ENCODE results near the gene PPP2R5C.

PPP2R5C gene

DNA sequence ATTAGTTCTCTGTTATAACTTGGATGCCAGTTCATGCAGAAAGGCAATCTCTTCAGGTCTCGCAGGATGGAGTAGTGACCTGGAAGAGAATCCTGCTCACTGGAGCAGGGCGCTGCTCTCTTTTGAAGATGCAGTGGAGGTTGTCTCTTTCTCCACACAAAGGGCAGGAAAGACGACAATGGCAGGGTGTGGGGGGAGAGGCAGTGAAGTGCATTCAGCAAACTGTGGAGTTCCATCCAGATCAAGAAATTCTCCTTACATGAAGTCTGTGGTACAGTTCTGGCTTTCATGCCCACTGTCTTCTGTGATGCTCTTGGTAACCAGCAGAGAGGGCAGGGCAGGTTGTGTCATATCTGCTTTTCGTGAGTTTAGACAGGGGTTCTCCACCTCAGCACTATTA is 6.6 kb upstream of the PPP2R5C start:
- H3K36me3 ChIP-seq (ENCODE audit: control insufficient read depth in 1 of 2, insufficient read depth in 2 of 2, low read length in 2 of 2): no peaks in the 10 kb centered on the region
- no peak overlapping the region for H3K27ac ChIP-seq (ENCODE audit: low read depth, low read length)
- H3K4me1 ChIP-seq (ENCODE audit: control insufficient read depth in 1 of 2, insufficient read depth in 2 of 2, low read length in 2 of 2): peaks cover 1 to 2% of the 10 kb centered on the region in 2 donors
- no peak overlapping the region for H3K4me3 ChIP-seq (ENCODE audit: low read depth in 1 of 2, low read length in 2 of 2)
- peaks cover 3 to 5% of the 10 kb centered on the region in 2 donors for H3K27me3 ChIP-seq (ENCODE audit: control insufficient read depth in 1 of 2, insufficient read depth in 2 of 2, low read length in 2 of 2)
- no peaks in the 10 kb centered on the region for H3K9me3 ChIP-seq (ENCODE audit: control insufficient read depth in 1 of 2, low read length in 2 of 2)
- no peak overlapping the region for H3K9ac ChIP-seq (ENCODE audit: low read depth in 1 of 2, low read length in 2 of 2)

DNA sequence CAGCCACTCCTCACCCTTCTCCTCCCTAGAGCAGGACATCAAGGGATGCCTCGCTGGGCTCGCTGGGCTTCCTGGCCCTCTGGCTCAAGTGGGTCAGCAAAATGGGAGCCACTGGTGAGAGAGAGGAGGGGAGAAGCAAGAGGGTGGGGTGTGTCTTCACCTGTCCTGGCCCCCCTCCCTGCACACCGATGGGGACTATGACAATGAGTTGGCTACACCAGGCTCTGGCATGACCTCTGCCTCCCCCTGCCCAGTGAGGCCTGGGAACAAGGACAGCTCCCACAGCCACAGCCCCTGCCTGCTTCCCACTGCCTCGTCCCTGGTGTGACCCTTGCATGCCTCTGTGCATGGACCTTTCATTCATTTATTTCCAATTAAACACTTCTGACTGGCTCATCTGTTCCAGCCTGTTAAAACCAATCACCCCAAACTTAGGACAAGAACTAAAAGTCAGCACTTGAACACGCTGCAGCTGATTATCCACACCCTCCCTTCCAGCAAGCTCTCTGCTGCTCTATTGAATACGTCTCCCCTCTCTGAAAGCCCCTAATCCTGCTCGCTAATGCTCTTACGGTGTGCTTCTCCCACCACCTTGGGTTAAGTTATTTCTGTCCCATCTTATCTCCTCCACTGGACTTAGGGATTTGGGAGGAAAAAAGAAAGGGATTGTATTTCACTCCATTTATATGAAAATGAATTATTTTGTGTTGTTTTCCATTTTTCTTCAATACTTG is 5.8 kb upstream of the PPP2R5C start:
- H3K9me3 ChIP-seq (ENCODE audit: control insufficient read depth in 1 of 2, low read length in 2 of 2): no peaks in the 10 kb centered on the region
- no peak overlapping the region for H3K4me3 ChIP-seq (ENCODE audit: low read depth in 1 of 2, low read length in 2 of 2)
- peaks cover 3 to 5% of the 10 kb centered on the region in 2 donors for H3K27me3 ChIP-seq (ENCODE audit: control insufficient read depth in 1 of 2, insufficient read depth in 2 of 2, low read length in 2 of 2)
- H3K36me3 ChIP-seq (ENCODE audit: control insufficient read depth in 1 of 2, insufficient read depth in 2 of 2, low read length in 2 of 2): no peaks in the 10 kb centered on the region
- H3K4me1 ChIP-seq (ENCODE audit: control insufficient read depth in 1 of 2, insufficient read depth in 2 of 2, low read length in 2 of 2): peaks cover 5% of the 10 kb centered on the region in 2 donors
- no peak overlapping the region for H3K27ac ChIP-seq (ENCODE audit: low read depth, low read length)
- H3K9ac ChIP-seq (ENCODE audit: low read depth in 1 of 2, low read length in 2 of 2): no peak overlapping the region

DNA sequence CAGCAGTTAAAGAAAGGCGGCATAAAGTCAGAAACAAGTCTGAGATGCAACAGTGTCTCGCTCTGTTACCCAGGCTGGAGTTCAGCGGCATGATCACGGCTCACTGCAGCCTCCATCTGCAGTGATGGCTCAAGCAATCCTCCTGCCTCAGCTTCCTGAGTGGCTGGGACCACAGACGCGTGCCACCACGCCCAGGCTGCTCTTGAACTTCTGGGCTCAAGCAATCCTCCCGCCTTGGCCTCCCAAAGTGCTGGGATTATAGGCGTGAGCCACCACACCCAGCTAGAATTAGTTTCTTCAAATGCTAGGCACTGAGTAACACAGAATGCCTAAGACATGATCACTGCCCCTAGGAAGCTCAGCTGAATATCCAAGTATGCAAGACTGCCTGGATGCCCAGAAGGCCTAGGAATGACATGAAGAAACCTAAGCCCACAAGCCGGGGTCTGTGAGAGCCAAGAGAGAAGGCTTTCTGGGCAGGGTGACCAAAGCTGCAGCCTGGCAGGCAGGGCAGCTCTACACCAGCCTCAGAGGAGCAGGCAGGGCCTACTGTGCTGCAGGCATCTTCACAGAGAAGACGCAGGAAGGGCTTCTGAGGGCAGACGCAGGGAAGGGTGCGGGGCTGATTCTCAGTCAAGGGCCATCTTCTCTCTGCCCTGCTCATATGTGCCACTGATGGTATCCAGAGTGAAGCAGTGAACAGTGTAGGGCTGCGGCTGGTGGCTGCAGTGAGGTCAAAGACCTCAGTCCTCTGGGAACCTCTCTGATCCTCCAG is 4.3 kb upstream of the PPP2R5C start:
- Histone ChIP-seq H3K4me3 (ENCODE audit: low read depth in 1 of 2, low read length in 2 of 2) (no peak overlapping the region), H3K4me1 (ENCODE audit: control insufficient read depth in 1 of 2, insufficient read depth in 2 of 2, low read length in 2 of 2) (peaks cover 5% of the 10 kb centered on the region in 2 donors)

DNA sequence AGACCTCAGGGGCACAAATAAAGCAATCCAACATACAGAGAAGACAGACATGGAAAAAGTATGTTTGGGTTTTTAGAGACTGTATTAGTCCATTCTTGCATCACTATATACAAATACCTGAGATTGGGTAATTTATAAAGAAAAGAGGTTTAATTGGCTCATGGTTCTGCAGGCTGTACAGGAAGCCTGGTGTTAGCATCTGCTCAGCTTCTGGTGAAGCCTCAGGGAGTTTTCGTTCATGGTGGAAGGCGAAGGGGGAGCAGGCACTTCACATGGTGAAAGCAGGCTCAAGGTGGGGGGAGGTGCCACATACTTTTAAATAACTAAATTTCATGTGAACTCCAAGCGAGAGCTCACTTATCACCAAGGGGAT is 3.7 kb upstream of the PPP2R5C start:
- no peak overlapping the region for H3K4me3 ChIP-seq (ENCODE audit: low read depth in 1 of 2, low read length in 2 of 2)

More for the DNA sequence above, 4.3 kb upstream of the PPP2R5C start:
- Histone ChIP-seq H3K9me3 (ENCODE audit: control insufficient read depth in 1 of 2, low read length in 2 of 2) (no peaks in the 10 kb centered on the region), H3K27ac (ENCODE audit: low read depth, low read length) (no peak overlapping the region), H3K27me3 (ENCODE audit: control insufficient read depth in 1 of 2, insufficient read depth in 2 of 2, low read length in 2 of 2) (peaks cover 0 to 3% of the 10 kb centered on the region in 2 donors), H3K9ac (ENCODE audit: low read depth in 1 of 2, low read length in 2 of 2) (no peak overlapping the region), H3K36me3 (ENCODE audit: control insufficient read depth in 1 of 2, insufficient read depth in 2 of 2, low read length in 2 of 2) (no peaks in the 10 kb centered on the region)

DNA sequence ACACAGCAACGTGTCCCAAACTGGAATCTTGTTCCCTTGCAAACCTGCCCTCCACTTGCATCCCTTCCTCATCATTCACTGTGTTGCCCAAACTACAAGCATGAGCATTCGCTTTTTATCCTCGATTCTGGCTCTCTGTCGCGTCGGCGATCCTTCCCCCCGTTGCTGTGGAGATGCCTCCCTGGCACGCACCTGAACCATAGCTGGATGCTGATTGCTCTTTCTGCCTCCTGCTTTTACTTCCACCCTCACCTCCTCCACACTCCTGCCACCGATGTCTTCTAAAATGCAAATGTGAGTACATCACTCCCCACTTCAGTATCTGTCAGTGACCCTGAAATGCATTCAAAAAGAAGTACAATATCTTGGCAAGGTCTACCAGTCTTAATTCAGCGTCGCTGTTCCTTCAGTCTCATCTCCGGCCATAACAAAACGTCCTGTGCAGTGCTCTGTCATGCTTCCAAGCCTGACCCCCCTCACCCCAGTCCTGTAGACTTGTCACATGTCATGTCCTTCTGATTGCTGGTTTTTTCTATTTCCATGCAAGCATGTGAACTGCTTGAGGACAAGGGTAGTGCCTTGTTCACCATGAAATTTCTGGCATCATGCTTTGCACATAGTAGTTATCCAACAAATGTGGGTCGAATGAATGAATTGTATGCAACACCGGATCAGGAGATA is 2.5 kb upstream of the PPP2R5C start:
- Histone ChIP-seq H3K9ac (ENCODE audit: low read depth in 1 of 2, low read length in 2 of 2) (no peak overlapping the region), H3K27me3 (ENCODE audit: control insufficient read depth in 1 of 2, insufficient read depth in 2 of 2, low read length in 2 of 2) (peaks cover 0 to 3% of the 10 kb centered on the region in 2 donors), H3K27ac (ENCODE audit: low read depth, low read length) (no peak overlapping the region), H3K4me1 (ENCODE audit: control insufficient read depth in 1 of 2, insufficient read depth in 2 of 2, low read length in 2 of 2) (peaks cover 10 to 11% of the 10 kb centered on the region in 2 donors), H3K9me3 (ENCODE audit: control insufficient read depth in 1 of 2, low read length in 2 of 2) (no peaks in the 10 kb centered on the region), H3K36me3 (ENCODE audit: control insufficient read depth in 1 of 2, insufficient read depth in 2 of 2, low read length in 2 of 2) (no peaks in the 10 kb centered on the region), H3K4me3 (ENCODE audit: low read depth in 1 of 2, low read length in 2 of 2) (no peak overlapping the region)

More for the DNA sequence above, 3.7 kb upstream of the PPP2R5C start:
- Histone ChIP-seq H3K27ac (ENCODE audit: low read depth, low read length) (no peak overlapping the region), H3K9me3 (ENCODE audit: control insufficient read depth in 1 of 2, low read length in 2 of 2) (no peaks in the 10 kb centered on the region), H3K36me3 (ENCODE audit: control insufficient read depth in 1 of 2, insufficient read depth in 2 of 2, low read length in 2 of 2) (no peaks in the 10 kb centered on the region), H3K4me1 (ENCODE audit: control insufficient read depth in 1 of 2, insufficient read depth in 2 of 2, low read length in 2 of 2) (peaks cover 5% of the 10 kb centered on the region in 2 donors), H3K9ac (ENCODE audit: low read depth in 1 of 2, low read length in 2 of 2) (no peak overlapping the region), H3K27me3 (ENCODE audit: control insufficient read depth in 1 of 2, insufficient read depth in 2 of 2, low read length in 2 of 2) (peaks cover 0 to 3% of the 10 kb centered on the region in 2 donors)

DNA sequence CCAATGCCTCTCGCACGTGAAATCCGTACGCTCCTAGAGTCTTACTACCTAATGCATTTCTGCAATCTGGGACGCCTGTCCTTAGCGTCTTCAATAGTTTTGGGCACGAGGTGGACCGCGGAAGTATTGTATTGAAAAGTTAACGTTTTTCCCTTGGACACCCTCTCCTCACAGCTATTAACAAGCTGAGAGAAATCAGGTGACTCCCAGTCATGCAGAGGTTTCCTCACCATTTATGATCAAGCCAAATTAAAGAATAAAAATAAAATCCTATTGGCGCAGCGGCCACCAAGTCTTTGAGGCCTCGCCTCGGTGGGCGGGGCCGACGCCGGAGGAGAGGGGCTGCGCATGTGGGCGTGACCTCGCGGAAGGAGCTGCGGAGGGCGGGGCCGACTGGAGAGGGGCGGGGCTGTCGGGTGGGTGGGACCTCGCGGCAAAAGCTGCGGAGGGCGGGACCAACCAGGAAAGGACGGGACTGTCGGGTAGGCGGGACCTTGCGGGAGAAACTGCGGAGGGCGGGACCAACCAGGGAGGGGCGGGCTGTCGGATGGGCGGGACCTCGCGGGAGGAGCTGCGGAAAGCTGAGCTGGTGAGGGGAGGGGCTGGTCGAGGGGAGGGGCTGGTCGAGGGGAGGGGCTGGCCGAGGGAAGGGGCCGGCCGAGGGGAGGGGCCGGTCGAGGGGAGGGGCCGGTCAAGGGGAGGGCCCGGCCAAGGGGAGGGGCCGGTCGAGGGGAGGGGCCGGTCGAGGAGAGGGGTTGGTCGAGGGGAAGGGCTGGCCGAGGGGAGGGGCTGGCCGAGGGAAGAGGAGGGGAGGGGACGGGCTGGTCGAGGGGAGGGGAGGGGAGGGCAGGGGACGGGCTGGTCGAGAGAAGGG is 1.1 kb upstream of the PPP2R5C start:
- no peaks in the 10 kb centered on the region for H3K9me3 ChIP-seq (ENCODE audit: control insufficient read depth in 1 of 2, low read length in 2 of 2)
- H3K4me3 ChIP-seq (ENCODE audit: low read depth in 1 of 2, low read length in 2 of 2): peak overlapping the region; percentile 64 to 65
- H3K36me3 ChIP-seq (ENCODE audit: control insufficient read depth in 1 of 2, insufficient read depth in 2 of 2, low read length in 2 of 2): peaks cover 0 to 3% of the 10 kb centered on the region in 2 donors
- peaks cover 0 to 3% of the 10 kb centered on the region in 2 donors for H3K27me3 ChIP-seq (ENCODE audit: control insufficient read depth in 1 of 2, insufficient read depth in 2 of 2, low read length in 2 of 2)
- H3K27ac ChIP-seq (ENCODE audit: low read depth, low read length): no peak overlapping the region
- H3K9ac ChIP-seq (ENCODE audit: low read depth in 1 of 2, low read length in 2 of 2): peak overlapping the region; percentile 29 to 32
- peaks cover 15 to 16% of the 10 kb centered on the region in 2 donors for H3K4me1 ChIP-seq (ENCODE audit: control insufficient read depth in 1 of 2, insufficient read depth in 2 of 2, low read length in 2 of 2)

DNA sequence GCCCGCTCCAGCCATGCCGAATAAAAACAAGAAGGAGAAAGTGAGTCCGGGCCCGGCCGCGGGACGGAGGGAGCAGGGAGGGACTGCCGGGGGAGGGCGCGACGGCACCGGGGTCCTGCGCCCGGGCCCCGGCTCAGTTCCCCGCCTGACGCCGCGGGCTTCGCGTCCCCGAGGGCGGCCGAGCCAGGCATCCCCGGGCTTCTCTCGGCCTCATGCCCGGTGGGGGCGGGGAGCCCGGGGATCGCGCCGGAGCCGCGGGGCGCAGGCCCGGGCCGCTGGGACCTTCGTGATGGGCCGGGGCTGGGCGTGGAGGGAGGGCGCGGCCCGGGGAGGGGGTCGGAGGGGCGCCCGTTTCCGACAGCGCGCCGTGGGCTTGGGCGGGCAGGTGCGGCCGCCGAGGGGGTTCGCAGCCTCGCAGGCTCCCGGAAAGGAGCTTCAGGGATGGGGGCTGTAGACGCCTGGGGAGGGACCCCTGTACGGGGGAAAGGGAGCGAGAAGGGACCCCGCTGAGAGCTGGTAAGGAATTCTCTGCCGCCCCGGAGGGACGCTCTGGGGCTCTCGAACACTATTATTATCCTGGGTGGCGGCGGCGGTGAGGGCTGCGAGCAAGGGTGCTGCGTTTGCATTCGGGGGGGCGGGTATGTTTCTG is 496 bp downstream of the PPP2R5C start:
- peaks cover 15 to 16% of the 10 kb centered on the region in 2 donors for H3K4me1 ChIP-seq (ENCODE audit: control insufficient read depth in 1 of 2, insufficient read depth in 2 of 2, low read length in 2 of 2)
- no peaks in the 10 kb centered on the region for H3K9me3 ChIP-seq (ENCODE audit: control insufficient read depth in 1 of 2, low read length in 2 of 2)
- peak overlapping the region; percentile 63 to 68 for H3K9ac ChIP-seq (ENCODE audit: low read depth in 1 of 2, low read length in 2 of 2)
- no peaks in the 10 kb centered on the region for H3K27me3 ChIP-seq (ENCODE audit: control insufficient read depth in 1 of 2, insufficient read depth in 2 of 2, low read length in 2 of 2)
- H3K36me3 ChIP-seq (ENCODE audit: control insufficient read depth in 1 of 2, insufficient read depth in 2 of 2, low read length in 2 of 2): peaks cover 0 to 6% of the 10 kb centered on the region in 2 donors
- H3K4me3 ChIP-seq (ENCODE audit: low read depth in 1 of 2, low read length in 2 of 2): peak overlapping the region; percentile 68 to 69
- H3K27ac ChIP-seq (ENCODE audit: low read depth, low read length): no peak overlapping the region

DNA sequence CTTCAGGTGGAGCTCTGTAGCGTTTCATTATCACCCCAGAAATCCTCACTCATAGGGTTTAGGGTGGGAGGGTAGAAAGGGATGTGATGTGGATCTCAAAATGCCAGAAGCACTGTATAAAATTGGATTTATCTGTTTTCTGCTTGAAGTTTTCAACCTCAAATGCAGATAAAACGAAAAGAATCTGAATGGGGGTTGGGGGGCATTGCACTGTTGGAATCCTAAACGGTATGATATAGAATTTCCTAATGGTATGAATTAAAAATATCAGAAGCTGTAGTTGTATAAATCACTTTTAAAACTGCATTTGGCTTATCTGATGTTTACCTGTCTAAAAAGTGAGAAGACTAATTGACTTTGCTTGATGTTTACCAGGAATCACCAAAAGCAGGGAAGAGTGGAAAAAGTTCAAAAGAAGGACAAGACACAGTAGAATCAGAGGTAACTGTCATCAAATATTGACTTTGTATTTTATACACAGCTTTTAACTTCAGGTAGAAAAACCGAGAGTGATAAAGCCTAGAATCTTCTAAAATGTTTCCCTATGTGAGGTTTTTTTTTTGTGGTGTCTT is 1.1 kb downstream of the PPP2R5C start:
- Histone ChIP-seq H3K27ac (ENCODE audit: low read depth, low read length) (no peak overlapping the region), H3K9me3 (ENCODE audit: control insufficient read depth in 1 of 2, low read length in 2 of 2) (no peaks in the 10 kb centered on the region), H3K36me3 (ENCODE audit: control insufficient read depth in 1 of 2, insufficient read depth in 2 of 2, low read length in 2 of 2) (peaks cover 0 to 6% of the 10 kb centered on the region in 2 donors), H3K4me3 (ENCODE audit: low read depth in 1 of 2, low read length in 2 of 2) (peak overlapping the region; percentile 68 to 69), H3K27me3 (ENCODE audit: control insufficient read depth in 1 of 2, insufficient read depth in 2 of 2, low read length in 2 of 2) (no peaks in the 10 kb centered on the region), H3K4me1 (ENCODE audit: control insufficient read depth in 1 of 2, insufficient read depth in 2 of 2, low read length in 2 of 2) (peaks cover 15 to 16% of the 10 kb centered on the region in 2 donors), H3K9ac (ENCODE audit: low read depth in 1 of 2, low read length in 2 of 2) (peak overlapping the region; percentile 63 to 68)

Data from duodenal mucosa (tissue), 2 donors.